ENCODE data around the gene REEP1.
"Not testable (repeated sequence)": the region's sequence is repeated elsewhere in the genome, so short reads cannot be mapped to it uniquely, and the experiment has no call there.

REEP1 gene

DNA sequence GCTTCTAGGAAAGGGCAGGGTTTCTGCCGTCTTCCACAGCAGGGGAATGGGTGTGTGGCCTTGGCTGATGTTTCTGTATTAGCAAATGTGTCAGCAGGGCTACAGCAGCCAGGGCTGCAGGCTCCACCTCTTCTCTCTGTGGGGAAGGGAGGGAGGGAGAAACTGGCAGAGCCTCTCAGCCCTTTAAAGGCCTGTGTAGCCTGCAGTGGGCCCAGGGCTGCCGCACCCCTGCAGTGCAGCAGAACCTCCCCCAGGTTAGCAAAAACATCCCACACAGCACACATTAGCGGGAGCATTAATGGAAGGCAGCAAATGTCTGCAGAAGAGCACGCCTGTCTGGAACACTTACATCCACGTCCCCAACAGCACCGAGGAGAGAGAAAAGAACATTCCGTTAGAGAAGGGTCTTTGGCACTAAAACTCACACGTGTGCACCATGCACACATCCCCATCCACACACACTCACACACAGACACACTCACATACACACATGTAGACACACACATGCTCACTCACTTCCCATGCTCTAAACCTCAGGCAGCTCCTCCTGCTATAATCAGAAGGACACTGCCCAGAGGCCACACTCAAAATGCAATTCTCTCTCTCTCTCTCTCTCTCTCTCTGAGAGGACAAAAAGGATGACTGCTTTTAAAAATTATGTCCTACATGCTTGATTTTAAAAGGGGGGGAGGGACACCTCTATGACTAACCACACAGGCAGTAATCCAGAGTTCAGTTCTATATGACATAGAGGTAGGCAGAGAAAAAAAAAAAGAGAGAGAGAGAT is 114.1 kb downstream of the REEP1 start:
- peak; percentile 75 for DNase-seq

DNA sequence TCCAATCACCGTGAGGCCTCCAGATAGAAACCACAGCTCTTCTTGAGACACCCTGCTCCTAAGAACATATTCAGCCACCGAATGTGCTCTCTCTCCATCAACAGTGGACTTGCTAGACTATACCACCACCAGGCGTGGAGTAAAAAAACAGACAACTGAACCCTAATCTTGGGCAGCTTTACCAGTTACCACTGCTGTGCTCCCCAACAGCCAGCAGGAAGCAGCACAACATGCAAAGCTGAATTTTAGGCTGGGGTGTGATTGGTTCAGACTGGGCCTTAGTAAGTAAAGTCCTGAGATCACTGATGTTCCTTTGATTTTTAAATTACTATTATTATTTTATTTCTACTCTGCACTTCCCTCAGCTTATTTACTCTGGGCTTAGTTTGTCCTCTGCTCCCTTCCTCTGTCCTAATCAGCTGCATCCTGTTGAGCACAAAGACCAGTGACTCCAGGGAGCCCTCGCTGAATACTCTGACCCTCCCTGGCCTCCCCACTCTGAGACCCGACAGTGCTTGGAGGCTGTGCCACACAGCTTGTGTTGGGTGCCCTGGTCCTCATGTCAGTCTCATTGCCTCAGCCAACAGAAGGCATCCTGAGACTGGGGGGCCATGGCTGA is 116.3 kb downstream of the REEP1 start:
- DNase-seq: peak; percentile 53

DNA sequence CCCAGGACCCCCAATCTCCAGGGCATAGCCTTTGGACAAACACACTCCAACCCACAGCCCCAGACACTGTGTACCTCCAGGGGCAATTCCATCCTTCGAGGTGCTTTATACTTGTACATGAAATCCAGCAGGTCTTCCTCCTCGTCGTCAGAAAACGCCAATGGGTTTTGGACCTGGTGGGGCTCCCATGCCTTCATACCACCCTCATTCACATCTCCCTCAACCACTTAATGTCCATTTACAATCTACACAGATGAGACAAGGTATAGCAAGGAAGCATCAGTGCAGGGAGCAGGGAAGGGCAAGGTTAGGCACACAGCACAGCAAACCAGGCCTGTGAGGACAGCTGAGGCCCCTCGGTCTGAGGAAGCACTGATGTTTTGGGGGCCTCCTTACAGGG is 117.5 kb downstream of the REEP1 start:
- DNase-seq: no peak

DNA sequence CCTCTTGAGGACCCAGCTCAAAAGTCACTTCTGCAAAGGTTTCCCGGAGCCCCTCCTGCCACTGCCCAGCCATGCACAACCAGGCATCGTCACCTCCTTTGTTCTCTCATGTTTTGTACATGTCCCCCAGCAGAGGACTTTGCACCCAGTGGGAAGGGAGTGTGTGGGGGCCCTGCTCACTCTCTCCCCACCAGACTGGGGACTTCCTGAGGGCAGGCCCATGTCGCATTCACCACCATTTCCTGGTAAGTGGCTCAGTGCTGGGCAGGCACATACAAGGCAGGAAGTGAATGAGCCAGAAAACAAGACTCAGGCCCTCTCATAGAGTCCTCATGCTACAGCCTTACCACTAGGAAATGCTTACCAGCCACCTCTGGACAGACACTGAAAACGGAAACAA is 119.3 kb downstream of the REEP1 start:
- DNase-seq: no peak

DNA sequence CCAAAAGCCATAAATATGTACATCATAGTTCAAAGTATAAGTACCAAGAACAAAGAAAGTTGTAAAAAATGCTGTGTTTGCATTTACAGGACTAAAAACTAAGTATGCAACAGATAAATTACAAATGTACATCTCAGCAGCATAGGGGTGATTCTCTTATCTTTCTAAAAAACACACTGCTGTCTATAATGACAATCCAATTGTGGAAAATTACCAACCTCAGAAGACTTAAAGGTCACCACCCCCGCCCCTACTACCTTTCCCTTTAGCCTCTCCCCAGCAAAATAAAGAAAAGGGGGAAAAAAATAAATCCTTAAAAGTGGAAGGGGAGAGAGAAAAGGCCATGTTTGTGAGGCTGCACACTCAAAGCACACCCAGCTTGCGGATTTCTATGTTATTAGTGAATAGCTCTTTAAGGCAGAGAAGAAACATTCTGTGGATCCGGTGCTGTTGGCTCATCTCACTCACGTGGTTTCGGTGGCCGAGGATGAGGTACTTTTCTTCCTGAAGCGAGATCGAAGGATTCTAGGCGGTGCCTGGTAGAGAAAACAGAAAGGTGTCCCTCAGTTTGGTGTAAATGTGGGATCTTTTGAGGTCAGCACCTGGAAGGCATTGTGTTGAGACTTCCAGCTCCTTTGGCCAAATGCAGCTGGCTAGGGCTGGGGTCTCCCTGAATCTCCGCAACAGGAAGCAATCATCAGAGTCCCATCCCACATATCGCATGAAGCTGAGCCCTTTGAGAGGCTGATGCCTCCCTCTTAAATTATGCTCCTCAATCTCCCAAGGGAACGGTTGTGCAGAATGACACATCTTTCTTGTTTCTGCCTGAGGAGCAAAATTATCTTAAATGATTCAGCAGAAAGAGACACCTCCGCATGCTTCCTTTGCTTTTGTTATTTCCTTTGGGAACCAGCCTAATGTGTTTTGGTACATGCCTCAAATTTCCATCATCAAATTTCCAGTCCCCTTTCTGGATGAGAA is 120.6 kb downstream of the REEP1 start:
- peak; percentile 44 for DNase-seq

DNA sequence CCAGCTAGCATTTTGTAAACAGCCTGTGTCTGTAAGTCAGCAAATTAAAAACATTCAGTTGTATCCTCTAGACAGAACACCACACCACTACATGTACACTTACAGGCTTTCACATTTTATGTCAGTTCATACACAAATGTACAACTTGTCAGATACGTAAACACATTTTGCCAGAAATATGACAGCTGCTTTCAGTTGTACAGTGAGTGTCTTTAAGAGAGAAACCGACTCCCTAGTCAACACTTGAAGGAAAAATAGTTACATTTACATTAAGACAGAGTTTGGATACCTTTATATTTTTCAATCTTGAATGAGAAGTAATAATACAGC is 123.0 kb downstream of the REEP1 start:
- DNase-seq: no peak

DNA sequence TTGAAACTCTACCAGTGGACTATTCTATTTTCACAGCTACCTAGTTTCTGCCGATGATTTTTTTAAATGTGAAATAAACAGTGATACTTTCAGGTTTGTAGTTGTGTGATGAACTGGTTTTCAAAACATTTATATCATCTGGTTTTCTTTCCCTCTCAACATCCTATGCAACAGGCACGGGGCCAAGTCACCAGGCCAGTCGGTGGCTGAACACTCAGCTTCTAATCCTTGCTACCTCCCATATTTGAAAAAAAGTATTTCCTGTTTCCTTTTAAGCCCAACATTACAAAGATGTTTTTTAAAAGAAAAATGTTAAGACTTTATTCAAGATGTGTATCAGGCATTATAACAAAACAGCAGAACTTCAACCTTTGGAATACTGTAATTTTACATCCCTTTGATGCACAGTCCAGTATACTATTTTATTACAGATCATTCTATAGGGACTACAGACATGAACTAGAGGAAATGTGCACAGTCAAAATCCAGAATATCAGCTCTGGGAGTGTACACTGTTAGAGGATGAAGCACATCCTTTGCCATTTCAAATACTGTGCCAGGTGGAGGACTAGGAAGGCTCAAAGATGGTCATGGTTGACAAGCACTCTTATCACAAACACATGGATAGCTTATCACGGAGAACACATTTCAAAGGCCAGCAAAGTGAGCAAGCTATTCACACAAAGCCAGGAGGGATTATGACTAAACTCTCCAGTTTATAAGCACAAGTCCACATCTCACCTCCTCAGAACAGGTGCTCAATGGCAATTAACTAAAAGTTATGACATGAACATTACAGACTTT is 123.5 kb downstream of the REEP1 start:
- DNase-seq: no peak

DNA sequence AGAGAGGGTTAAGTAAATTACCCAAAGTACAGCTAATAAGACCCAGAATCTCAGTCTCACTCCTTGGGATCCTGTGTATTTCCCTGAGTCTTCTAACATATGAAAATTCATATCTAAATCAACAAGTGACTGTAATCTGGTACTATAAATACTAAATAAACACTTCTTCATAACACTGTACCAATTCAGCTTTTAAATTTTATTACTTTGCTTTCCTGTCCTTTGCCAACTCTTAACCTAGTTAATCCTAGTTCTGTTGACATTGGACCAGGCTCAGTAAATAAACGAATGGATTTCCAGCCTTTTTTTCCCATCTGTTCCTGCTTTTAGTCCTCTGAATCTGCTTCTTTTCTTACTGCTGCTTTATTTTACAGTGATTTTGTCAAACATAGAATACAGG is 124.4 kb downstream of the REEP1 start:
- no peak for DNase-seq

DNA sequence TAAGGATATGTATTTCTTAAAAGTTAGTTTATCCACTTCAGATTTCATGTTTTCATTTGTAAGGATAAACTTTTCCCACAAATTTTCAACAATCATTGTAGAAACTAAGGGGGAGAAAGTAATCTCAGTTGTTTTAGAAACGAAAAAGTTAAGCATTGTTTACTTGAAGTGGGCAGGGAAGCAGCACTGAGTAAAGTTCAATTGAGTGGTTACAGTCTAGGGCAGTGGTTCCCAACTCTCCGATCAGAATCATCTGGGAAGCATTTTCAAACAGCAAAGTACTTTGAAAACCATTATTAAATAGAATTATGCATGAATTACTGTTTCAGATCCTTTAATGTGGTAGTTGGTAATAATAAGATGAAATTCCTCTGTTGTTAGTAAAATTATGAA is 125.6 kb downstream of the REEP1 start:
- no peak for DNase-seq

DNA sequence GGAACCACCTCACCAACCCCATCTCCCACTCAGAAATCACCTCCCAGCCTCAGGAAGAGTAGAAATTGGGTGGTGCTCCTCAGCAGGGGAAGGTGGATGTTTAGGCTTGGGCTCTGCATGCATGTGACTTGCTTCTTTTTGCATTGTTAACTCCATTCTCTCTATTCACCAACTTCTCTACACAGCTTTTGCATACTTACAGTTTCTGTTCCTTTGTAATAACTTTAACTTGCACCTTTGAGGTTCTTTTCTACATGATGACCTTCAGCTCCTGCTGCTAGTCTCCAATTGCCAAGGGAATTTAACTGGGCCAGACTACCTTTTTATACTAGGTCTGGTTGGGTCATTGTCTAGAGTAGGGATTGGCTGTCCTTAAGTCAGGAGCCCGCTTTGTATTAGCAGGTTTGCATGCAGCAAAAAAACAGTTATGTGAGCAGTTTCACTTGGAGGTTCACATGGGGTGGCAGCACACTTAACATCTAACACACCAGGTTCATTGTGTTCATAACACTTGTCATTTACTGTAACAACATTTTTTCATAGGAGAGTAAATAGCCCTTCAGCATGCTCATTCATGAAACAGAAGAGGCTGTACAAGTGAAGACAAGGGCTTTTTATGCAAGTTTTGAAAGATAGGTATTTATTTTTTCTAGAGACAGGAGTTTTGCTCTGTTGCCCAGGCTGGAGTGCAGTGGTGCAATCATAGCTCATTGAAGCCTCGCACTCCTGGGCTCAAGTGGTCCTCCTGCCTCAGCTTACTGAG is 126.2 kb downstream of the REEP1 start:
- DNase-seq: no peak

DNA sequence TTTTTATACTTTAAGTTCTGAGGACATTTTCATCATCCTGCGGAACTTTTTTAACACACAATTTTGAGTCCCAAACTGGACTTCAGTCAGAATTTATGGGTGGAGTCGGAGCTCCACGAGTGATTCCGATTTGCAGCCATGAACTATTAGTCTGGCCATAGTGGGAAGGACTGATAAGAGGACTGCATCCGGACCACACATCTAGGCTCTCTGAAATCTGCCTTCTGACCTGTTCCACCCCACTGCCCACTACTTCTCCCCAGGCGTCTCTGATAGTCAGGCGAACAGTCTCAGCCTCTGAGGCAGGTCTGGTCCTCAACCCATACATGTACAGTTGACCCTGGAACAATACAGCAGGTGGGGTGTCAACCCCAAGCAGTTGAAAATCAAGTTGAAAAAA is 133.0 kb downstream of the REEP1 start:
- DNase-seq: no peak

DNA sequence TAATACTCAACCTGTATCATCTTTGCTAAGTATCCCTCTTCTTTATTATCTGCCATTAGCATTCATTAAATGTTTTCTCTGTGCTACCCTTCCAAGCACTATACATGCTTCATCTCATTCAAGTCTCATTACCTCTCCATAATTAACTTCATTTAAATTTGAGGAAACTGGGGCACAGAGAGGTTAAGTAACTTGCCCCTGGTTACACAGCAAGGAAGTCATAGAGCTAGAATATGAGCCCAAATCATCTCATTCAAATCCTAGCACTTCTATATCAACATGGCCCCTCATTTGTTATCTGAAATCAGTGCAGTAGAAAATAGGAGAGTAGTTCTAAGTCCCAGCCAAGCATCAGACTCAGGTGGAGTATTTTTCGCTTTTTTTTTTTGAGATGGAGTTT is 133.8 kb downstream of the REEP1 start:
- no peak for DNase-seq

DNA sequence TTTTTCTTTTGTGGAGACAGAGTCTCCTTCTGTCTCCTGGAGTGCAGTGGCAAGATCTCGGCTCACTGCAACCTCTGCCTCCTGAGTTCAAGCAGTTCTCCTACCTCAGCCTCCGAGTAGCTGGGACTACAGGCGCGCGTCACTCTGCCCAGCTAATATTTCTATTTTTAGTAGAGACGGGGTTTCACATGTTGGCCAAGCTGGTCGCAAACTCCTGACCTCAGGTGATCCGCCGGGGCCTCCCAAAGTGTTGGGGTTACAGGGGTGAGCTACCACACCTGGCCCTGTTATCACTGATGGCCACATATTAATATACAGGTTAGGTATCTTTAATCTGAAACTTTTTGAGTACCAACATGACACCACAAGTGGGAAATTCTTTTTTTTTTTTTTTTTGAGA is 134.7 kb downstream of the REEP1 start:
- DNase-seq: no peak

DNA sequence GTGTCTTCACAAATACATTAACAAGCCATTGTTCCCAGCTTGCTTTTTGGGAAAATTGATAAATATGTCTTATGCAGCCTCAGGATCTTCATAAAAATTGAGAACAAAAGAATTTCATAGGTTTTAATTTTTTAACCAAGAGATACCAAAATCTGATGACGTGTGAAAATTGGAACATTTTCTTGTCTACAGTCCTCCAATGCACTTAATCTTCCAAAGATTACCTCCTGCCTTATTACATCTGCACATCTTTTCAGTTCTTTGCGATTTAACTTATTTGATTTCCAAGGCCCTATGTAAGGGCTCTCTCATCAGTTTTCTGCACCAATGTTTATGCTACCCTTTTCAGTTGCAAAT is 135.1 kb downstream of the REEP1 start:
- no peak for DNase-seq

DNA sequence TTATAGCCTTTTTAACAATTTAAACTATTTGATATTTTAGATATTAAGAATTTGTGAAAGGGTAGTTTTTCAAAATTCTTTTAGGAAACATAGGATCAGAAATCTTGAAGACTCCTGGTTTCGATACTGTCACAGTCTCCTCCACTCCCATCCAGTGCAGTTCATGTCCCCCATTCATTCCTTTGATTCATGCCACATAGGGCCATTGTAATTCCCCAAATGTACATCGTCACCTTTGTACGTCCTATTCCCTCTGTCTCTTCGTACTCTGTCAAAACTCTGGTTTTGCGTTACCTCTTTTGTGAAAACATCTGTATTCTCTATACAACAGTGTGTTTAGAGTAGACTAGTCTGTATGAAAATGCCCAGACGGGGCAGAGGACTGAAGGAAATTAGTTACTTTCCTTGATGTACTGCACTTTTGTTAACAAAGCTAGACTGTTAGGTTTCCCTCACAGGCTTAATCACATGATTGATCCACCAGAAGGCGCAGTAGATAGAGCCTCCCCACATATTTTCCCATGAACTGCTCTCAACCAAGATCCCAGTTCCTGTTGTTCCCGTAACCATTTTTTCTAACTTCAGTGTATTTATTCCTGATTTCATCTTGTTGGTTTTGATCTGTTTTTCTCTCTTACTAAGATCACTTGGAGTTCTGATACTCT is 135.6 kb downstream of the REEP1 start:
- DNase-seq: no peak

DNA sequence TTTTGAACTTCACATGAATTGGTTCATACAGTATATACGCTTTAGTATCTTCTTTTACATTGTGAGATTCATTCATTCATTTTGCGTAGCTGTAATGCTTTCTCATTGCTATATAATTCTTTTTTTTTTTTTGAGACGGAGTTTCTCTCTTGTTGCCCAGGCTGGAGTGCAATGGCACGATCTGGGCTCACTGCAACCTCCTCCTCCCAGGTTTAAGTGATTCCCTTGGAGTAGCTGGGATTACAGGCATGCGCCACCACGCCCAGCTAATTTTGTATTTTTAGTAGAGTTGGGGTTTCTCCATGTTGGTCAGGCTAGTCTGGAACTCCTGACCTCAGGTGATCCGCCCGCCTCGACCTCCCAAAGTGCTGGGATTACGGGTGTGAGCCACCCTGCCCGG is 136.9 kb downstream of the REEP1 start:
- DNase-seq: not testable (repeated sequence)

DNA sequence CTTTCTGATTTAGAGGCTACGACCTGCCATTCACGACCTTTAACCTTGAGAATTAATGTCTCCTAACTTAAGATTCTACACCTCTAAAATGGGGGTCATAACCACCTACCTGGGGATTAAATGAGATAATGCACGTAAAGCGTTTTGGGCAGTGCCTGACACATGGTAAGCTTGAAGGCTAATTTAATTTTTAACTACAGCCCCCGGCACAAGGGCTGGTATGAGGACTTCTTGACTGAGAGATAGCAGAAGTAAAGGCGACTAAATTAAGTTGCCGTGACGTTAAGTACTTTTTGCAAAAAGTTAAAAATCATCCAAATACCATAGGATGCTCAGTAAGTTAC is 137.6 kb downstream of the REEP1 start:
- DNase-seq: no peak

DNA sequence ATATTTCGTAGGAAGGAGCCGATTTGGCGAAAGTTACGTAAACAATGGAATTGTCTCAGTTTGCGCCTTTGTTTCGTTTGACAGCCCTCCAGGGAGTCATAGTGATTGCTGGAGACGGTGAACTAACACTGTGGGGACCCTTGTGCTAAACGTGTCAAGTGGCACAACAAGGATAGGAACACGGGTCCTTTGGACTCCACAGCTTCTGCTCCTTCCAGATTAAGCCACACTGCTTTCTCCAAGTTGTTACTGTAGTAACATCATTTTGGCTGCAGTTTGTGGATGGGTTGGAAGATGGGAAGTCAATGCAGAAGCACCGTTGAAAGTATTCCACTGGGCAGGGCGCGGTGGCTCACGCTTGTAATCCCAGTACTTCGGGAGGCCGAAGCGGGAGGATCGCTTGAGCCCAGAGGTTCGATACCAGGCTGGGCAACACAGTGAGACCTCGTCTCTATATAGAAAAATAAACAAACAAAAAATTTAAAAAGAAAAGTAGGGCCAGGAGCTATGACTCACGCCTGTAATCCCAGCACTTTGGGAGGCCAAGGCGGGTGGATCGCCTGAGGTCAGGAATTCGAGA is 141.5 kb downstream of the REEP1 start:
- no peak for DNase-seq

DNA sequence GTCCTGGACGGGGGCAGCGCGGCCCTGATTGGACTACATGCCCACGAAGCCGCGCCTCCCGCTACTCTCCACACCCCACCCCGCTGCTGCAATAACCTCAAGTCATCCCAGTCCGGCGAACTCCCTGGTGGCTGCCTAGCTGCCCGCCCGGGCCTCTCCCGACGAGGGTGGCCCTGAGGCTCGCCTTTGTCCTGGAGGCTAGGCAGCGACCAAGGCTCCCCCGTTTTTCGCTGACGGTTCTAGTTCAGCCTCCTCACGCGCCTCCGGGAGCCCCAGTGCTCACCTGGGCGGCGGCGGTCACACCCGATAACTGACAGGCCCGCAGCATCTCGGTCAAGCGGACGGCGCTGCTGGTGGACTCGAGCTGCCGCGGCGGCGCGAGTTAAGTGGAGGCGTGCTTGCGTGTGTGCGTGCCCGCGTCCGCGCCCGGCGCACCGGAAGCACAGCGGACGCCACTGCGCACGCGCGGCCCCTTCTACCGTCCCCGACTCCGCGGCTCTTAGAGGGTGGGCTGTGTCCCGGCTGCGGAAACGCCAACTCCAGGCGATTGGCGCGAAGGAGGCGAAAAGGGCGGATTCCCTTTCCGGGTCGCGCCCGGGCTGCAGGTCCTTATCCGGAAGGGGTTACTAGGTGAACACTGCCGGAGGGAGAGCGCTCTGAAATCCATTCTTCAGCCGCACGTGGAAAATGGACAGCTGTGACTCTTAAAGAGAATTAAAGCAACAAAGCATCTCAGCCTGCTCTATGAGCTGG is 142.2 kb downstream of the REEP1 start, which contains the start of gene IMMT:
IMMT (minus strand) TSS at position 408 of the 753 bp plus-strand sequence; CDS start at position 328, 80 bp downstream.
- DNase-seq: peak; percentile 96

DNA sequence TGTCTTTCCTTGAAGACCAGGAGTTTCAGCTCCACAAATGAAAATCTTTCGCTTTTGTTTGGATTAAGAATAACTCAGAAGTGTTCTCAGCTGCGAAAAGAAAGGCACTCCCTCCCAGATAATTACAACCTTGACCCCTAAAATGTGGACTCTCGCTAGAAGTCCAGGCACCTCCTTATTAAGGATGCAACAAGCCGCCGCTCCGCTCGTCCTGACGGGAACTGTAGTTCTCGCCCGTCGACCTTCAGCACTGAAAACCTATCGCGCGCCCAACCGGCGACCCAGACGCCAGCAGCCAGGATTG is 142.7 kb downstream of the REEP1 start:
- no peak for DNase-seq
